SHP77 treated with DMSO at 0.1 percent for 48 hours (cell line): ENCODE results near the gene KRT4.

Experiments
- DNase-seq: peaks from one replicate; lab custom pipeline; 2025; lab: John Stamatoyannopoulos, UW

KRT4 gene

DNA sequence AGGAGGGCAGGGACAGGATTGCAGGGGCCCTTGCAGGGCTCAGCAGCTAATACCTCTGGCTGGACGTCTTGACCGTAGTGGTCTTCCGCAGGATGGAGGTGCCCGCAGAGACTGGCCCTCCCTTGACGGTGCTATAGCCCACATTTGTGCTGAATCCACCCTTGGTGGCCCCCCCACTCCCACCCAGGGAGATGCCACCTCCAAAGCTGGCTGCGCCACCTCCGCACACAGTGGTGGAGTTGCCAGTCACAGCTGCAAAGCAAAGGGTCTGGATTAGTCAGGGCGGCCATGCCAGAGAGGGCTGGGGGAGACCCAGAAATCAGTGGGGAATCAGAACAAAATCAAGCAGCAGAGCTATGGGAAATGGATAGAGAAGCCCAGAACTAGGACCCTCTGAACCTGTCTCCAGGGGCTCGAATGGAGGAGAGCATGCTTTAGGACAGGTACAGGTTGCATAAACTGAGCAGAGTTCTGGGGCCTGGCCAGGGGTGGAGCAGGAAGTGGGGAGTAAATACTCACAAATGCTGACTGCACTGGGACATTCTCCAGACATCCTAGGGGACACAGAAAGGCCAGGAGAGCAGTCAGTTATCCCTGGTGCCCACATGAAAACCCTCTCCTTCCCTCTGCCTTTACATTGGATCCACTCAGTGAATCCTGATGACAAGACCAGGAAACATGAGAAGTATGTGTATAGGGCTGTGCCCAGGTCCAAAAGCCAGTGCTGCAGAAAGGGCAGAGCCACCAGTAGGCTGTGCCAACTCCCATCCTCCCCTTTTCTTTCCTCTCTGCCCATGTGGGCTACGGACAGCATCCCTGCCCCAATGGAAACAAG, 8.1 kb upstream of the KRT4 start:
- DNase-seq: no peak

- no peak for DNase-seq
Observed at GRCh38 chr12:52821071-52821730, 7.3 kb upstream of the KRT4 start.

GRCh38 chr12:52820521-52820920, 6.6 kb upstream of the KRT4 start:
- no peak for DNase-seq

GRCh38 chr12:52819731-52820510, 6.0 kb upstream of the KRT4 start:
- DNase-seq: no peak

DNA sequence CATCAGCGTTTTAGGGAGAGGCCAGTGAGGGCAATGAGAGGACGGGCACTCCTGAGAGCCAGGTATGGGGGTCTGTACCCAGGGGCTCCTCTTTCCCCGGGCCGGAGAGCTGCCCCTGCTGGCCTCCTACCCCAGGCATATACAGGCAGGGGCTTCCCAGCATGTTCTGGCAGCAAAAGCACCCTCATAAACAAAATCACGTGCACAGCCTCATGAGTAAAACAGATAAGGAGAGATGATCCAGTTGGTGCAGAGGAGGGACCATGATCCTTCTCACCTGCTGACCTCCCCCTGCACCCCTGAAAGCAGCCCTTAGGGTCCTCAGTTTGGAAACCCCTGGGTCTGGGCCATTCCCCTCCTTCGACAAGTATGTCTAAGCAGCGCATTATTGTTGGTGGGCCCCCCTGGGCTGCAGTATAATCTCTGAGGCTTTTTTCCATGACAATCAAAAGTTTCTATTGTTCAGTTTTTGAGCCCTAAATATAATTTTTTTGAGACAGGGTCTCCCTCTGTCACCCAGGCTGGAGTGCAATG, 5.0 kb upstream of the KRT4 start:
- DNase-seq: no peak

GRCh38 chr12:52818388-52818787, 4.5 kb upstream of the KRT4 start:
- peak; percentile 59 for DNase-seq

DNA sequence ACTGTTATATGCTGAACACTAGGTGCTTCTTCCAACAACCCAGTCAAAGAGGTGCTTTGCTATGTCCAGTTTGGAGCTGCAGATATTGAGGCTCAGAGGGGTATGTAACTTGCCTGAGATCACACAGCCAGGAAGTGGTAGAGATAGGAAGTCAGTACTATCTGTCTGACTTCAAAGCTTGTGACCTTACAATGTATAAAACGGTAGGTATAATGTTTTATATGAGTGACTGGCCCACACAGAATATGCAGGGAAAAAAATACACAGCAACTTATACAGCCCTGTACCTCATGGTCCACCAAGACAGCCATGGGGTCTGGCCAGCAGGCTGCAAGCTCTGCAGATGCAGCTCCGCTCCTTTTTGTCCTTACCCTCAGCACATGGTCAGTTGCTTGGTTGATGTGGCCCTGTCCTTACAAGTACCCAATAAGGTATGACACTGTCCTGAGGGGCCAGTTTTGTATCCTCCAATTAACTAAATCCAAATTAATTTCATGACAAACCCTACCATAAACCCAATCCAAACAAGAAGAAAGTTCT, 3.9 kb upstream of the KRT4 start:
- no peak for DNase-seq

GRCh38 chr12:52817003-52817698, 3.2 kb upstream of the KRT4 start:
- no peak for DNase-seq

DNA sequence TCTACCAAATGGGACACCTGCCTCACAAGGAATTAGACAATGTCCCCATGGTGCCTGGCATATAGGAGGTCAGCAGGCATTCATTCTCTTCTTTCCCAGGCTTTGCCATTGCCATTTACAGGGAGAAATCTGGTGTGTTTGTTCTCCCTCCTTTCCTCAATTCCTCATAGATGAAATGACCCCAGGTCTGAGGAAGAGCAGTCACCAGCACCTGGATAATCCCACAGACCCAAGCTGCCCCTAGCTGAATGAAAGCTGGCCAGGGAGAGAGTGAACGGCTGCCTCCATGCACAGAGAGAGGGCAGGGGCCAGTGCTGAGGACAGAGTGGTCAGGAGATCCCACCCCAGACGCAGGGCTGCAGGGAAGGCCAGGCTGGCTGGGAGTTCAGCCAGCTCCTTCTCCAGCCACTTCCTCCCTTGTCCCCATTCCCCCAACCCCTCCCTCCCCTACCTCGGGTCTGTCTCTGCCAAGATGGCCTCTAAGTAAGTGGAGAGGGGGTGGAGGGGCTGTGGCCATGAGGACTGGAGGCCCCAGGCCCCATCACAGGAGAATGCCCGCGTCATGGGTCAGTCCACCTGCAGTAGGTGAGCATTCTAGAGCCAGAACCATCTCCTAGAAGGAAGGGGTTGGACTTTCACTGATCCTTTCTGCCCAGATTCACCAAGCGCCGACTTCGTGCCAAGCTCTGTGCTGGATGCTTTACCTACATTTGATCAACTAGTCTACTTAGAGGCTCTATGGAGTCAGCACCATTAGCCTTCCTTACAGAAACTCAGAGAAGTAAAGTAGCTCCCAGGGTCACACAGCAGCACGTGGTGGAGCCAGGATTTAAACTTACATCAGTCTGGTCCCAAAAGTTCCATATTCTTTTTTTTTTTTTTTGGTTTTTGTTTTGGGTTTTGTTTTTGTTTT, 2.0 kb upstream of the KRT4 start:
- DNase-seq: no peak

- no peak for DNase-seq
Observed at GRCh38 chr12:52815161-52815560, 1.2 kb upstream of the KRT4 start.

- DNase-seq: no peak
Observed at GRCh38 chr12:52814710-52815155, 817 bp upstream of the KRT4 start.

- no peak for DNase-seq
Observed at GRCh38 chr12:52813203-52813819, 605 bp downstream of the KRT4 start.

- no peak for DNase-seq
Observed at GRCh38 chr12:52812749-52813148, 1.2 kb downstream of the KRT4 start.

DNA sequence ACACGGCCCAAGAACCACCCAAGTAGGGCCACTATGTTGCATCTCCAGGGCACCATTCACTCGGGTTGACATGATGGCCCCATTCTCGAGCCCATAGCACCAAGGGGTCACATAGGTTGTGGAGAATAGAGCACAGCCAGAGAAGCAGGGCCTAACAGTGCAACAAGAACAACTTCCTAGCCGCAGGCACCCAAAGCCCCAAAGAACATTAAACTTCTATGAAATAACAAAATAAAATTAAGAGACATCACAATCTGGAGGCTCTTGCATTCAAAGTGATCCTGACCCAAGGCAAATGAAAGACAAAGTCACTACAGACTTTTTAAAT, 1.9 kb downstream of the KRT4 start:
- DNase-seq: no peak

DNA sequence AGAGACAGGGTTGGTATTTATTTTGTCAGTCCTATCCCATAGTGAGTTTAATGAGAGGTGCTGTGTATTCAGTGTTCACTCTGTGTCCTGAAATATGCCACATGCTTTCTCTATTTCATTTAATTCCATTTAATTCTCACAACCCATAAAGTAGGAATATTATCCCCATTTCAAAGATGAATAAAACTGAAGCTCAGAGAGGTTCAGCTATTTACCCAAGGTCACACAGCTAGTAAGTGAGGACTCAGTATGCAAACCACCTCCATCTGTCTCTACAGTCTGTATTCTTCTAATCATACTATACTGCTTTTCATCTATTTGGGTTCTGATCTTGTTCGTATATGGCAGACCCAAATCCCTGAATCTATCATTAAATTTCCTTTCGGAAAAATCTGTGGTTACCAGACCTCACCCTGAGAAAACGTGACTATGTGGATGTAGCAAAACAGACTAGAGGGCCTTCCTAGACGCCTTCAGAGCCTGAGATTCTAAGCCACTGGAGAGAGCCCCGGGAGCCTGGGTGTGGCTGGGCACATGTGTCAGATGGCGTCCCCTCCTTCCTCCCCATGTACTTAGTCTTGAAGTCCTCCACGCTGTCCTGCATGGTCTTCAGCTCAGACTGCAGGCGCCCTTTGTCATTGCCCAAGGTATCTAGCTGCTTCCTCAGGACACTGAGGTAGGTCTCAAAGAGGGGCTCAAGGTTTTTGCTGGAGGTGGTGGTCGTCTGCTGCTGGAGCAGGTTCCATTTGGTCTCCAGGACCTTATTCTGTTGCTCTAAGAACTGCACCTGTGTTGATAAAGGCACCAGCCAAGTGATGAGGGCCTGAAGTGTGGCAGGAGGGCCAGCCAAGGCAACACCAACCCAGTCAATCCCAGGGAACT, 2.5 kb downstream of the KRT4 start:
- DNase-seq: no peak

- no peak for DNase-seq
Observed at GRCh38 chr12:52810554-52810953, 3.4 kb downstream of the KRT4 start.

DNA sequence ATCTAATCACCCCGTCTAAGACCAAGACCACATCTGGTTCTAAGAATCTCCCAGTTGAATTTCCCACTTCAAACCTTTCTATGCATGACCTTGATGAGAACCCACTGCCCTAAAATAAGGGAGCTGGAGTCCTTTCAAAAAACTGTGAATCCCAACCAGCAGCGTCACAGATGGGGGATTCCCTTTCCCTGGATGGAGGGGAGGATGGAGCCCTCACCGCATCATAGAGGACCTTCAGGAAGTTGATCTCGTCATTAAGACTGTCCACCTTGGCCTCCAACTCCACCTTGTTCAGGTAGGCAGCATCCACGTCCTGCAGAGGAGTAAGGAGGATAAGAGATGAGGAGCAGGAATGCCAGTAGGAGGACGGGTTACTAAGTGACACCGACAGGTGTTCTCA, 4.8 kb downstream of the KRT4 start:
- no peak for DNase-seq

DNA sequence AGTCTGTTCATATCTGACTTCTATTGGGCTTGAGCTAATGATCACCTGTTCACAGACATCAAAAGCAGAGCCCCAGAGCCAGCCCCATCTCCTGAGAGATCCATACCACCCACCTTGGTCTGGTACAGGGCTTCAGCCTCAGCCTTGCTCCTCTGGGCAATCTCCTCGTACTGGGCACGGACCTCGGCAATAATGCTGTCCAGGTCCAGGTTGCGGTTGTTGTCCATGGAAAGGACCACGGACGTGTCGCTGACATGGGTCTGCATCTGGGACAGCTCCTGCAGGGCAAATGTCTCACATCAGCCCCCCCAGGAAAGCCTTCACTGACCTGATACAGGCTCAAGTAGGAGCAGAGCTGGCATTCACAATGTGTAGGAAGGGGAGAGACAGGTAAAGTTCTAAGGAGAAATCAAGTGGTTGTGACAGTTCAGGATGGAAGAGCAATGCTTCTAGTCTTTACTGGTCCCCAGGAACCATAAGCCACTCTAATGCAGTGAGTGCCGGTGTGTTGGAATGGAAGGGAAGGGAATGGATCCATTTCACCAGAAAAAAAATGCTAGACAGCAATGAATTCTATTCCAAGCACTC, 5.2 kb downstream of the KRT4 start:
- no peak for DNase-seq
